HUDEP-2 (cell line): Measurements from ENCODE around the gene RPLP2.

ENCODE experiments used
- DNase-seq, 76 experiments: peaks; one replicate each; lab custom pipeline; 2025; ENCODE audit not compliant: unreplicated experiment in 76 of 76; lab: John Stamatoyannopoulos, UW

Gene RPLP2

DNA sequence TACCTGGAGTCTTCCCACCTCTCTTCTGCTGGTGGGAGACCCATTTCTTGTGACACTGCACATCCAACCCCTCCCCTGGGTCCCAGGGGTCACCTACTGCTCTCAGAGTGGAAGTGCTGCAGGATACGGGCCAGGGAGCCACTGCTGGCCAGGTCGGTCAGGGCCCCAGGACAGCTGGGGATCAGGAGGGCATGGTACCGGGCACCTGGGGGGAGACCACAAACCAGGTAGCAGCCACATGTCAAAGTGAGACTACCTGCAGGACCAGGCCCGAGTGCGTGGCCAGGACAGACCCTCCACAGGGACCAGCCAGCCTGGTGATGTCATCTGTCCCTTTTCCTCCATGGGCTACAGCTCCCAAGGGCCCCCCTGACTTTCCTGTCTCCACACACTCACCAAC is 36.3 kb upstream of the RPLP2 start:
- no peak for DNase-seq

DNA sequence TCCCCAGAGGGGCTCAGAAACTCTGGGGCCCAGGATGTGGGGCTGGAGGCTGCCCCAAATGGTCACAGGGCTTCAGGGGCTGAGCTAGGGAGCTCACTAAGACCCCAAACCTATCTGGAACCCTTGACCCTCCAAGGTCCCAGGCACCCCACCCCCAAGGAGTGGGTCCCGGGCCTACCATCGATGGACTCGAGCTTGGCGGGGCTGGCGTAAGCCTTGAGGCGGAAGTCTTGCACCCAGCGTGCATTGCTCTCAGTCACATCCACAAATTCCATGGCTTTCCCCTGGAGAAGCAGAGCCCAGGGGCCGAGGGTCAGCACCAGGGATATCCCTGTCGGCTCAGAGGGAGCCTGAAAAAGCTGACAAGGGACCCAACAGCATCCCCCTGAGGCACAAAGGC is 35.9 kb upstream of the RPLP2 start:
- DNase-seq = no peak

DNA sequence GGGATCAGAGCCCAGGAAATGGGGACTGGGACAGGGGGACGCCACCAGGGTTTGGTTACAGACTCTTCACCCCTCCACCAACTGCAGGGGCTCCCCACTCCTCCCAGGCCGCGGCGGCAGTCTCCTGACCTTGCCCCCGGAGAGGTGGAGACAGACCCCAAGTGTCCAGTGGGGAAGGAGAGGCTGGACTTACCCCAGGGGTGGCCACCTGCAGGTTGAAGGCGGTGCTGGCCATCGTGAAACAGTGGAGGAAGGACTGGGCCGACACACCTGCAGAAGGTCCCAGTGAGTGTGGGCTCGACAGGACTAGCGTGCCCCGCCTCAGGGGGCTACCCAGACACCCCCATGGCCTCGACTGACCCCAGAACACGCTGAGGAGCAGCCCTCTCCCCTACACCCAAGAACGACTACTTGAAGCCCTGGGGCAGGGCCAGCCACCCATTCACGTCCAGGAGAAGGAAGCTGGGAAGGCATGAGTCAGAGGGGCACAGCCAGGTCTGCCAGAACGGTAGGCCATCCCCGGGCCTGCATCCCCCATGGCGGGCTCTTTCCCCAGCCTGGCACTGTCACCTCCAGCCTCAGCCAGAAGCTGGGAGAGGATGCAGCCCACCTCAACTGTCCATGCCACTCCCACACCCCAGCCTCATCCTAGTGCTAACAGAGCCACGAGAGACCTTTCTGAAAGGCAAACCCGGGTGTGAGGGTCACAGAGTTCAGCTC is 34.7 kb upstream of the RPLP2 start:
- DNase-seq = no peak

DNA sequence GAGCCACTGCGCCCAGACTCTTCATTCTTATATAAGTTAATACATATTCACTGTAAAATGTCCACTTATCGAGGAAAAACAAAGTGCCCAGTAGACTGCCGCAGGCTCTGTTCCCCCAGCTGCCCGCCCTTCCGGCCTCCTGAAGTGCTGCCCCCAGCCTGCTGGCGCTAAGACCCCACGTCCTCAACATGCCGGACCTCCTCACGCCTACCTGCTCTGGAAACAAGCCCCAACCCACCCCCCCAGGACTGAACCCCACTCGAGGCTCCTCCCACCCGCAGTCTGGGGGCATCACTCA is 33.6 kb upstream of the RPLP2 start:
- DNase-seq = no peak

DNA sequence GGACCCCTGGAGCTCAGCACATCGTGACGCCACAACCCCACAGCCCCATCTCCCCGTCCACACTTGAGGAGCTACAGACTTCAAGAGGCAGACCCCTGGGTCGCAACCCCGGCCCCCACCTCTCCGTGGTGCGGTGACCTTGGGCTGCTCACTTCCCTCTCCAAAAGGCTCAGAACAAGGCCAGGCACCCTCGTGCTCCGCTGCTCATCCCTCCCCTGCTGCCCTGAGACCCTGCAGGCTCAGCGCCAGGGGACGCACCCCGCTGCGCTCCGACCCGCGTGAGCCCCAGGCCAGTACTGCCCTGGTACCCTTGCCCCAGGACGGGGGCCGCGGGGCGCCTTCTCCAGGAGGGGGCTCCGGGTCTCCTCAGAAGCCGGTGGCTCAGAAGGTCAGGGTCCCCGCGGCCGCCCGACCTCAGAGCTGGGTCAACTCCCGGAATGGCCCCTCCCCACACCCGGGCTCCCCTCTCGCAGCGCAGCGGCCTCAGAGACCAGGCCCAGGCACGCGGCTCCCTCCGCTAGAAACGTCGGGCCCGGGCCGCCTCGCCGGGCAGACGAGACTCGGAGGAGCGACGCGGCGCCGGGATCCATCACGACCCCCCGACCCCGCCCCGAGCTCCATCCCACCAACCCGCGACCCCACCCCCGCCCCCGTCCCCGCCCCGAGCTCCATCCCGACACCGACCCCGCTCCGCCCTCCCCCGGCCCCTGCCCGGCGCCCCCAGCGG is 33.0 kb upstream of the RPLP2 start:
- DNase-seq = peak in 2 of 76 experiments; percentile 18 to 21

DNA sequence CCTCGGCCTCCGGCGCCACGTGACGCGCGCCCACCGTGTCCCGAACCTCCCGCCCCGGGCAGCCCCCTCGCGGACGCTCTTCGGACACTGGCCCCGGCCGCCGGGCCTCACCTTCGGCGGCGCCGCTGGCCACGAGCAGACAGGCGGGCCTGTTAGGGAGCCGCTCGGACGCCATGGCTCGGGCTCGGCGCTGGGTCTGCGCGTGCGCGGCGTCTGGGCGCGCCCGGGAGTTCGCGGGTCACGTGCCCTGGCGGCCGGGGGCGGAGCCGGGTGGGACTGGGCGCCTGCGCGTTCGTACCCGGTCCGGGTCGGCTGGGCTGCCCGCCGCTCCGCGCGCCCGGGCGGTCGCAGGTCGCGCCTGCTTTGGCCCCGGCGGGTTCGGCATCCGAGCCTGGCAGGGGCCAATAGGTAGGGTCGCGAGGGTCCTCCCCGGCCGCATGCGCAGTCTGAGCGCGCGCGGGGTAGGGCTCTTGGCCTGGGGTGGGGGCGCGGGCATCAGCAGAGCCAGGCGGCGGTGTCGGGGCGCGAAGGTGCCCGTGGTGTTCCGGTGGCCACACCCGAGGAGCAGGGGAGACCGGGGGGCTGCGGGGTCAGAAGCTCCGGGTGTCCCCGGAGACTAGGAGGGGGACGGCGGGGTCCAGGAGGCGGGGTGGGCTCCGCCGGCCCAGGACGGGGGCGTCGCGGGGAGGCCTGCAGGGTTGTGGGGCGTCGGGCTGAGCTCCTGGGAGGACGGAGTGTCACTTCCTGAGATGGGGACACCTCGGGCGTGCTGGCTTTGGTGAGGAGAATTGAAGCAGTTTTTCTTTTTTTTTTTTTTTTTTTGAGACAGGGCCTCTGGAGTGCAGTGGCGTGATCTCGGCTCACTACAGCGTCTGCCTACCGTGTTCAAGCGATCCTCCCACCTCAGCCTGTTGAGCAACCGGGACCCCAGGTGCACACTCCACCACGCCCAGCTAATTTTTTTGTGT is 32.2 kb upstream of the RPLP2 start, which contains the start of gene GATD1:
Gene GATD1 (minus strand): TSS at position 200 of the 968 bp plus-strand sequence. CDS start 25 bp downstream, at position 175.
- DNase-seq = peak in 71 of 76 experiments; percentile 40 to 94 (median 83)

DNA sequence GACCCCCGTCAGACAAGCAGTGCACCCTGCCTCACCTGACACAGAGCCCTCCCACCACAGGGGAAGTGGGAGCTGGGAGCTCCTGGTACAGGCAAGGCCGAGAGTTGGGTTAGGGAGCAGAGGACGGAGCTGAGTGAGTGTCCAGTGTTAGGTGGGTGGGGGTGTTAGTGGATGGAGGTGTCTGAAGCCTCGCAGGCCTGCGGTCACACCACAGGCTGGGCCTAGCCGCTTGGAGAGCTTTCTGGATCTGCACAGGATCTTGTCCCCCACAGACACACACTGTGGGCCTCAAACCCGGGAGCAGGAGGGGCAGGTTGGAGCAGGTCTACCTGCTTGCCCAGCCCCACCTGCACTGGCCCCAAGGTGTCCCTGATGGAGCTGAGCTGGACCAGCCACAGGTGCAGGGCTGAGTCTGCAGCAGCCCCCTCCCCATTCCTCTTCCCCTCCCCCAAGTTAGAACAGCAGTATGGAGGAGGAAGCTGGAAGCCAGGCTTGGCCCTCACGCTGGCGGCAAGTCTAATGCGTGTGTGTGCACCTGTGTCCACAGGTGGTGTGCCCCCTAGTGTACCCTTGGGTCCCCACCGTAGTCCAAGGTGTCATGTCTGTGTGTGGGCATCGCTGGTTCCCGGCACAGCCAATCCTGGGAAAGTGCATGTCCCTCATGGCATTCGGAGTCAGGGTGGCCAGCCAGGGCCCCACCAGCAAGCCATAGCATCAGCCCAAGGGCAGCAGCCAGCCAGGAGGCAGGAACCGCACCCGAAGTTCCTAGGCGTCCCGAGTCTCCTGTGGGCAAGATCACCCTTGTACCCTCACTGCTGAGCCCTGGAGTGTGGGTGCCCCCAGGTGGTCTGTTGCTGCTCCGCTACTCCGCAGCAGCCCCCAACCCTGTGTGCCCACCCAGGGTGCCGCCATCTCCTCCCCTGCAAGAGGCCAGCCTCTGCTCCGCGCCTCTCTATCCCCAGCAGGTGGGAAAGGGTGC is 30.5 kb upstream of the RPLP2 start:
- DNase-seq = no peak

DNA sequence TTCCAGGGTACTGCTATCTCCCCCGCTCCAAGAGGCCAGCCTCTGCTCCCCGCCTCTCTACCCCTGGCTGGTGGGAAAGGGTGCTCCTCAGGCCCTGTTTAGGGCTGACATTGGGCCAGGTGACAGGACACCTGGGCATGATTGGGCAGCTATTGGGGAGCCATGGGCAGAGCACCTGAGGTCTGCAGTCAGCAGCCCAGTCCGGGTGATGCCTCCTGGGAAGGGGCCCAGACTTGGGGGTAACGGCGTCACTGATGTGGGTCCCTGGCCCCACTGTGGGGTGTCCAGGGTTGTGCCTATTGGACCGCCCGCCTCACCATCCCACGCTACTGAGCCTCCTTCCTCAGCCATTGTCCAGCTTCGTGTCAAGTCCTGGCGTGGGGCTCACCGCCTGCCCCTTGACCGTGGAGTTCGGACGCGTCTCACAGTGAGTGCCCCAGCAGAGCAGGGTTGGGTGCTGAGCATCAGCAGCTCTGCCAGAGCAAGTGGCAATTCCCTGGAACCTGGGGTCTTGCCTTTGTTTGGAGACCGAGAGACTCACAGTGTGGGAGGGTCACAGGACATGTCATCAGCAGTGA is 29.7 kb upstream of the RPLP2 start:
- no peak for DNase-seq

DNA sequence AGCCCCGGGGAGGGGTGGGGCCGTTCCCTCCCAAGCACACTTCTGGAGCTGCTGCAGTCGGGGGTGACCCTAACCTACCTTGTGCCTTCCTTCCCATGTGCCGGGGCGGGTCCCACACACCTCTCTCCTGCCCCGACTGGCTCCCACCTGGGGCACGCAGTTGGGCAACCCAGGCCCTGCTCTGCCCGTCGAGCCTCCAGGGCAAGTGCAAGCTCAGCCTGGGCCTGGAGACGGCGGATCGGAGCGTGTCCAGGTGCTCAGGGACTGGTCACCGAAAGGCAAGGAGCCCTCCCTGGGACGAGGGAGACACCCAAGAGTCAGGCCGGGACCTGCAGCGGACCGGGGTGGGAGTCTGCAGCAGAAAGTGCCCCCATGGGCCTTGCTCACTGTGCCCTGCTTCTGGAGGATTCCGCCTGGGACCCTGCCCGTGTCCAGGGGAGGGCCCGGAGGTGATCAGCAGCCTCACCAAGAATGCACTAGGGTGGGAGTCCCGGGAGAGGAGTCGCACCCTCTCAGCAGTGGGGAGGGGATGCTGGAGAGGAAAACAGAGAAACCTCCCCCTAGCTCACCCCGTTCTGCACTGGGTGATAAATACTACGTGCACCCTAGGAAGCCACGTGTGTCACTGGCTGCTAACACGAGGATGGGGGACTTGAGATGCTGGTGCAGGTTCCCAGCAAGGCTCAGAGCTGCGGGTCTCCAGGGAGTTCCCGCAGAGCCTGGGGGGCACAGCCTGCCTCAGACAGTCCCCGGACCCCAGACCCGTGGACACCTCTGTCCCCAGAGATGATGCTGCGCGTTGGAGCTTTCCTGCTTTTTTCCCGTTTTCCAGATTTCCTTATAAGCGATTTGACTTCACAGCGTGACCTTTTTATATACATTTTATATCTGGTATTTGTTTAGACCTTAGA is 27.2 kb upstream of the RPLP2 start:
- DNase-seq = no peak

DNA sequence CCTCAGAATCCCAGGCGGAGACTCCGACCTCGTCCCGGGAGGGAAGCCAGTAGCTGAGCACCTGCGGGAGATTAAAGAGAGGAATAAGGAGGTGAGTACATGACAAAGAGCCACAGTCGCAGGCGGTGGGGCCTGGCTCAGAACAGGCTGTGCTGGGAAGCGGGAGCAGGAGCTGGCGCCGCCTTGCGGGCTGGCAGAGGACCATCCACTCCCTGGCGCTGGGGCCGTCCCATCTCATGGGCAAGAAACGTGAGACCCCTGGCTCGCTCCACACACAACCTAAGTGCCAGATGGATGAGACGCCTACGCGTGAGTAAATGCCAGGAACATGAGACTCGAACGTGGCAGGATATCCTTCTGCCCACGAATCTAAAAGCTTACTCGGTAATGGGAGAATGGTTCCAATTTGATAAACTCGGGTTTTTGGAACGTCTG is 26.2 kb upstream of the RPLP2 start:
- DNase-seq = peak in 23 of 76 experiments; percentile 10 to 40 (median 28)

DNA sequence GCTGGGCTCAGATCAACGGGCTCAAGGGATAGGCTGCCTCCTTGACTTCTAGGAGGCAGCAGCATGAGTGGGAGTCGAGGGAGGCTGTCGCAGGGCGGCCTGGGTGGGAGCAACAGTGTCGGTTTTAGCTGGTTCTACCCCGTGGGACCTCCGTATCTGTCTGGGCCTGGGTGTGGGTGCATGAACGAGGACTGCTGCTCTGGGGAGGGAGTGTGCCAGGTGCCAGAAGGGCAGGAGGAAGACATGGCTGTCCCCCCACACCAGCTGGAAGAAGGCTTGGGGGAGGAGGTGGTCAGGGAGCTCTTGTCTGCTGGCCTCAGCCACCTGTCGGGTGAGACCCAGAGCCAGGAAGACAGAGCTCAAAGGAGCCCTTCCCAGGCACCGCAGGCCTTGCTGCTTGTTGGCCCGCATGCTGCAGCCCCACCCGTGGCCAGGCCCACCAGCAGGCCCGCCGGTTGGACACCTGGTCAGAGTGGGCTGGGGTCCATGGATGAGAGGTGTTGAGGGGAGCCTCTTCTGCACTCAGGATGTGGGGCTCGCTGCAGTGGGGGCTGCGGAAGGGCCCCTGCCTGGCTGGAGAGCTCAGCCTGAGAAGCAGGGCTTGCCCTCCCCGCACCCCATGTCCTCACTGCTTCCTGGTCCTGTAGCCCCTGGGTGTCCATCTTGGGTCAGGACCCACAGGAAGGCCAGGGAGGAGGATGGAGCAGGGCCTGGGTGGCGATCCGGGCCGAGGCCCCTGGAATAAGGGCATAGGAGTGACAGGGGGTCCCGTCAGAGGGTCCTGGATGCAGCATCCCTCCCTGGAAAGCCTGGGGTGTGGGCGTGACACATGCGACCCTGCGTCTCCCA is 23.3 kb upstream of the RPLP2 start:
- DNase-seq = no peak

DNA sequence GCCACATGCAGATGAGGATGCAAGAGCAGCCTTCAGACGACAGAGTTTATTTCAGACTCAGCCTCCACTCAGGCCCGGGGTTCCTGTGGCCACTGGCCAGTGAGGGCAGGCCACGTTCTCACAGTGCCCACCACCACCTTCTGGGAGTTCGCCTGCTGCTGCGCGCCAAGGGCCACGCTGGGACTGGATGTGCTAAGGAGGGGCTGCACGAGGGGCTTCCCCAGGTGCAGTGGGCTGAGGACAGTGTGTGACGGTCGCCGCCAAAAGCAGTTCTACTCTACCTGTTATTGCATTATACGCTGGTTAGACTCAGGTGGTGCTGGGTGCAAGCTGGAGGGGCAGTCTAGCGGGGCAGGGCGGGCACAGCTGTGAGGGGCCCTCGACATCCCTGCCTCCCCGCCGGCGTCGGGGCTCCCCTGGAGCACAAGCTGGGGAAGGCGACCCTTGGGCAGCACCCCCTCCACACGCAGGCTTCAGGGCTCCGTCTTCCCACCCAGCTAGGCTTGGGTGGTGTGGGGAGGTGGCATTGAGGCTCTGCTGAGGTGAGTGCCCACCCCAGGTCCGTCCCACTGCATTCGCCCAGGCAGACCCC is 22.6 kb upstream of the RPLP2 start:
- no peak for DNase-seq

DNA sequence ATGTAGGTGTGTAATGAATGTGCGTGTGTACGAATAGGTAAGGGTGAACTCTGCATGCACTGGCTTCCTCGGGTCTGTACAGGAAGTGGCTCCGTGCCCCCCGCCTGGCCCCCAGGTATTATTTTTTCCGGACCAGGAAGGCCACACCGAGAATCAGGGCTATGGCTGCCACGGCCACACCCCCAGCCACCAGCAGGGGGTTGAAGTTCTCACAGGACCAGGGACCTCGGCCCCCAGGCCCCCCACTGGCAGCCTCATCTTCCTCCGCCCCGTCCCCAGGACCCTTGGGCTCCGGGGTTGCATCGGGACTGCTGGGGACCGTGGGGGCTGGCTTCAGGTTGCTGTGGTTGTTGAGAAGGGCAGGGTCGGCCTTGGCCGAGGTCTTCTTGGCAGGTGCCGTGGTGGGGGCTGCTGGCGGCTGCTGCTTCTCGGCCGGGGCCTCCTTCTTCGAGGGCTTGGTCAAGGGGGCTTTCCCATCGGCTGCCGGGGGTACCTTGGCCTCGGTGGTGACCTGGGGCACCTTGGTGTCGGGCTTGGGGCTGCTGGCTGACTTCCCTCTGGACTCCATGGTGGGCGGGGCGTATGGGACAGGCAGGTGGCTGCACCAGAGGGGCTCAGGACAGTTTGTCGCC is 21.6 kb upstream of the RPLP2 start:
- DNase-seq = no peak

DNA sequence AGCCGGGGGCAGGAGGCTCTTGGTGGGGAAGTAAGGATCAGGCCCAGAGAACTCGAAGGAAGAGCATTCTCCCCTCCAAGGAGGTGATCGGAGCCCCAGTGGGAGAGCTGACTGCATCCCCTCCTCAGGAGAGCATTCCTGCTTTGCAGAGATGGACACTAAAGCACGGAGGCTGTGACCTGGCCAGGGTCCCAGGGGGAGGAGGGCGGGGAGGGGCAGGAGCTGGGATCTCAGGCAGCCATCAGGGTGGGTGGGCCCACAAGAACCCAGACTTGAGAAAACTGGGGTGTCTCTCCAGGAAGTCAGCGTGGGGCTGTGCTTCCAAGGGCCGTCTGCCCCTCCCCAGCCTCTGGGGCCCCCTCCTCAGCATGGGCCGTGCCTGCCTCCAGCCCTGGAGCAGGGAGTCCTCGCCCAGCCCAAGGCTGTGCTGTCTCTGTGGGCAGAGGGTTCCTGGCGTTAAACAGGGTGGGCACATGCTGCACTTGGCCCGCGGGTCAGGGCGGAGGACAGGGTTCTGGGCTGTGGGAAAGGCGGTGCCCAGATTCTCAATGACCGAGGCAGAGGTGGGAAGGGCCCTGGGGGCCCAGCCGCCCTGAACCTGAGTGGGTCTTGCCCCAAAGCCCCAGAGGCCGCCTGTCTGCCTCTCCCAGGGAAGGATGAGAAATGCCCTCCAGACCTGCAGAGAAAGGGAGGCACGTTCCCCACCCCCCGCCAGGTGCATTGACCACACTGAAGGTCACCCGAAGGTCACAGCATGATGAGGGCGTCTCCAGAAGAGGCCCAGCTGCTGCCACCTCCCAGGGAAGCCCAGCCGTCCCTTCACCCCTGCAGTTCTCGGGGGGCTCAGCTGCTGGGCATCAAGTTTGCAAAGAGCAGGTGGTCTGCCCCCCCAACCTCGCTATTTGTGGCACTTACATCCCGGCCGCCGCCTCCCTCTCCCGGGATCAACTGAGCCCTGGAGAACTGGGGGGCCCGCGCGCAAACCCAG is 20.5 kb upstream of the RPLP2 start:
- no peak for DNase-seq

DNA sequence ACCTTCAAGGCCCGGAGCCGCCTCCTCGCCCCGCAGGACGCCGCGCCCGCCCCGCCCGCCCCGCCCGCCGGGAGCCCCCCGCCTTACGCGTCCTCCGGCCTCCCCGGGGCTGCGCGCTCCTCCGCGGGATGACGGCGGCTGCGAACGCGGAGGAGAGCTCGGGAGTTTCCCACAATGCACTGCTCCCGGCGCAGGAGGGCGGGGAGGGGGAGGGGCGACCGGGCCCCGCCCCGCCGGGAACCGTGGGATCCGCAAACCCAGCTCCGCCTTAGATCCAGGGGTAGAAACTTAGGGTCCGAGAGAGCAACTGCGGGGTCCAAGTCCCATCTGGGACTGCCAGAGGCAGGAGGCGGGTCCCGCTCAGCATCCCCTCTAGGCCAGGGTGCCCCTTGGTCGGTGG is 19.8 kb upstream of the RPLP2 start, which contains the start of gene CEND1:
Gene CEND1 (minus strand): TSS at position 148 of the 400 bp plus-strand sequence. CDS start 1,514 bp downstream, outside the sequence.
- no peak for DNase-seq
